GM18499 (cell line): Measurements from ENCODE around the gene IQSEC3.
"Not testable (repeated sequence)": the region's sequence is repeated elsewhere in the genome, so short reads cannot be mapped to it uniquely, and the experiment has no call there.

Source experiments
- ATAC-seq: cut with Tn5 transposase; IDR thresholded peaks from one replicate; pipeline ENCODE4 v1.9.1; 2021; ENCODE audit warnings: moderate number of reproducible peaks; ENCODE audit not compliant: insufficient read depth, unreplicated experiment

The IQSEC3 gene

GRCh38 chr12:66428-66781 lies at the start of gene IQSEC3:
Gene IQSEC3, plus strand, starts transcription at chr12:66767. Its CDS starts 116 bp downstream, at chr12:66883.
- not testable (repeated sequence) for ATAC-seq

- ATAC-seq = not testable (repeated sequence)
Observed at GRCh38 chr12:17370-18340, 48.9 kb upstream of the IQSEC3 start.

- ATAC-seq = not testable (repeated sequence)
Observed at GRCh38 chr12:18821-19567, 47.6 kb upstream of the IQSEC3 start.

GRCh38 chr12:19906-20305 lies 46.7 kb upstream of the IQSEC3 start:
- ATAC-seq = not testable (repeated sequence)

GRCh38 chr12:20757-21156 lies 45.8 kb upstream of the IQSEC3 start:
- ATAC-seq = no peak

GRCh38 chr12:21301-22189 lies 45.0 kb upstream of the IQSEC3 start:
- no peak for ATAC-seq

GRCh38 chr12:22190-22529 lies 44.4 kb upstream of the IQSEC3 start:
- no peak for ATAC-seq

GRCh38 chr12:22530-23201 lies 43.9 kb upstream of the IQSEC3 start:
- ATAC-seq = no peak

GRCh38 chr12:27904-28303 lies 38.7 kb upstream of the IQSEC3 start:
- not testable (repeated sequence) for ATAC-seq

GRCh38 chr12:38775-39174 lies 27.8 kb upstream of the IQSEC3 start:
- ATAC-seq = not testable (repeated sequence)

- ATAC-seq = not testable (repeated sequence)
Observed at GRCh38 chr12:39555-40265, 26.9 kb upstream of the IQSEC3 start.

- ATAC-seq = not testable (repeated sequence)
Observed at GRCh38 chr12:44352-44751, 22.2 kb upstream of the IQSEC3 start.

GRCh38 chr12:45235-45990 lies 21.2 kb upstream of the IQSEC3 start:
- not testable (repeated sequence) for ATAC-seq

- not testable (repeated sequence) for ATAC-seq
Observed at GRCh38 chr12:45991-46358, 20.6 kb upstream of the IQSEC3 start.

GRCh38 chr12:46542-46941 lies 20.0 kb upstream of the IQSEC3 start:
- ATAC-seq = not testable (repeated sequence)

- not testable (repeated sequence) for ATAC-seq
Observed at GRCh38 chr12:47699-48226, 18.8 kb upstream of the IQSEC3 start.

- not testable (repeated sequence) for ATAC-seq
Observed at GRCh38 chr12:49149-49548, 17.4 kb upstream of the IQSEC3 start.

GRCh38 chr12:51087-51486 lies 15.5 kb upstream of the IQSEC3 start:
- ATAC-seq = not testable (repeated sequence)
